H1 (cell line): ENCODE measurements around the gene P2RX2. TPM values are rescaled to one million over a fixed set of nuclear protein-coding genes. Genes with fewer than 3 reads are reported as not detected.

Experiments used
- GABPA ChIP-seq: IDR thresholded peaks from 2 replicates; pipeline ENCODE4 v1.6.1; 2011; ENCODE audit warnings: mild to moderate bottlenecking, low read length, moderate library complexity, borderline replicate concordance; ENCODE audit not compliant: insufficient read depth
- JUN ChIP-seq: IDR thresholded peaks from 2 replicates; pipeline ENCODE4 v1.6.1; 2011; ENCODE audit warnings: low read depth, mild to moderate bottlenecking, improper control_type of control experiment, low read length
- polyA plus RNA-seq, 7 experiments: library from polyadenylated mRNA; depleted of rRNA in 3 of 7; stranded (reverse) in 5 of 7; unstranded in 2 of 7; fragments of >200 nt in 5 of 7; fragments of 200-250 nt in 2 of 7; gene quantifications; 1 replicate in 5 of 7; 2 replicates in 1 of 7; 4 replicates in 1 of 7; pipeline versions ENCODE4 v1.2.1 to v1.2.3, GENCODE V29; 2011 to 2013; ENCODE audit warnings: missing spikeins in 2 of 7, mixed read lengths in 2 of 7
- total RNA-seq: library from RNA; stranded (reverse); fragmentation: NEBNext Ultra II Directional; extraction: Animal tissue kit (Norgen Biotek cat#: 25700); gene quantifications from 2 replicates; pipeline ENCODE4 v1.2.1, GENCODE V29; 2021
- TF ChIP-seq, protein P1 (sequence below): fragments of 300-600 bp; sonication (generic); IDR thresholded peaks from 2 replicates; pipeline ENCODE4 v1.7.1; 2012; ENCODE audit warnings: low read length, moderate library complexity, mild to moderate bottlenecking, inconsistent platforms; ENCODE audit not compliant: insufficient replicate concordance
- TF ChIP-seq, protein P2 (sequence below), 3 experiments: IDR thresholded peaks; 1 replicate in 2 of 3; 2 replicates in 1 of 3; pipeline versions ENCODE4 v1.5.1 to v1.6.1; 2011; ENCODE audit warnings: low read length in 3 of 3, mild to moderate bottlenecking in 3 of 3, inconsistent platforms in 2 of 3, low read depth in 1 of 3, moderate library complexity in 1 of 3; ENCODE audit not compliant: insufficient read depth in 1 of 3; ENCODE audit errors: control extremely low read depth in 1 of 3
- TF ChIP-seq, protein P3 (sequence below): IDR thresholded peaks from 2 replicates; pipeline ENCODE4 v1.6.1; 2012; ENCODE audit warnings: inconsistent platforms

P2RX2 gene
- total and polyA plus RNA-seq, 2 of the 8 experiments (the other 6 are each of a cell fraction or from before 2014, with no cell fraction given), result 0.84 to 2.2 TPM

- TF ChIP-seq, protein P1, sequence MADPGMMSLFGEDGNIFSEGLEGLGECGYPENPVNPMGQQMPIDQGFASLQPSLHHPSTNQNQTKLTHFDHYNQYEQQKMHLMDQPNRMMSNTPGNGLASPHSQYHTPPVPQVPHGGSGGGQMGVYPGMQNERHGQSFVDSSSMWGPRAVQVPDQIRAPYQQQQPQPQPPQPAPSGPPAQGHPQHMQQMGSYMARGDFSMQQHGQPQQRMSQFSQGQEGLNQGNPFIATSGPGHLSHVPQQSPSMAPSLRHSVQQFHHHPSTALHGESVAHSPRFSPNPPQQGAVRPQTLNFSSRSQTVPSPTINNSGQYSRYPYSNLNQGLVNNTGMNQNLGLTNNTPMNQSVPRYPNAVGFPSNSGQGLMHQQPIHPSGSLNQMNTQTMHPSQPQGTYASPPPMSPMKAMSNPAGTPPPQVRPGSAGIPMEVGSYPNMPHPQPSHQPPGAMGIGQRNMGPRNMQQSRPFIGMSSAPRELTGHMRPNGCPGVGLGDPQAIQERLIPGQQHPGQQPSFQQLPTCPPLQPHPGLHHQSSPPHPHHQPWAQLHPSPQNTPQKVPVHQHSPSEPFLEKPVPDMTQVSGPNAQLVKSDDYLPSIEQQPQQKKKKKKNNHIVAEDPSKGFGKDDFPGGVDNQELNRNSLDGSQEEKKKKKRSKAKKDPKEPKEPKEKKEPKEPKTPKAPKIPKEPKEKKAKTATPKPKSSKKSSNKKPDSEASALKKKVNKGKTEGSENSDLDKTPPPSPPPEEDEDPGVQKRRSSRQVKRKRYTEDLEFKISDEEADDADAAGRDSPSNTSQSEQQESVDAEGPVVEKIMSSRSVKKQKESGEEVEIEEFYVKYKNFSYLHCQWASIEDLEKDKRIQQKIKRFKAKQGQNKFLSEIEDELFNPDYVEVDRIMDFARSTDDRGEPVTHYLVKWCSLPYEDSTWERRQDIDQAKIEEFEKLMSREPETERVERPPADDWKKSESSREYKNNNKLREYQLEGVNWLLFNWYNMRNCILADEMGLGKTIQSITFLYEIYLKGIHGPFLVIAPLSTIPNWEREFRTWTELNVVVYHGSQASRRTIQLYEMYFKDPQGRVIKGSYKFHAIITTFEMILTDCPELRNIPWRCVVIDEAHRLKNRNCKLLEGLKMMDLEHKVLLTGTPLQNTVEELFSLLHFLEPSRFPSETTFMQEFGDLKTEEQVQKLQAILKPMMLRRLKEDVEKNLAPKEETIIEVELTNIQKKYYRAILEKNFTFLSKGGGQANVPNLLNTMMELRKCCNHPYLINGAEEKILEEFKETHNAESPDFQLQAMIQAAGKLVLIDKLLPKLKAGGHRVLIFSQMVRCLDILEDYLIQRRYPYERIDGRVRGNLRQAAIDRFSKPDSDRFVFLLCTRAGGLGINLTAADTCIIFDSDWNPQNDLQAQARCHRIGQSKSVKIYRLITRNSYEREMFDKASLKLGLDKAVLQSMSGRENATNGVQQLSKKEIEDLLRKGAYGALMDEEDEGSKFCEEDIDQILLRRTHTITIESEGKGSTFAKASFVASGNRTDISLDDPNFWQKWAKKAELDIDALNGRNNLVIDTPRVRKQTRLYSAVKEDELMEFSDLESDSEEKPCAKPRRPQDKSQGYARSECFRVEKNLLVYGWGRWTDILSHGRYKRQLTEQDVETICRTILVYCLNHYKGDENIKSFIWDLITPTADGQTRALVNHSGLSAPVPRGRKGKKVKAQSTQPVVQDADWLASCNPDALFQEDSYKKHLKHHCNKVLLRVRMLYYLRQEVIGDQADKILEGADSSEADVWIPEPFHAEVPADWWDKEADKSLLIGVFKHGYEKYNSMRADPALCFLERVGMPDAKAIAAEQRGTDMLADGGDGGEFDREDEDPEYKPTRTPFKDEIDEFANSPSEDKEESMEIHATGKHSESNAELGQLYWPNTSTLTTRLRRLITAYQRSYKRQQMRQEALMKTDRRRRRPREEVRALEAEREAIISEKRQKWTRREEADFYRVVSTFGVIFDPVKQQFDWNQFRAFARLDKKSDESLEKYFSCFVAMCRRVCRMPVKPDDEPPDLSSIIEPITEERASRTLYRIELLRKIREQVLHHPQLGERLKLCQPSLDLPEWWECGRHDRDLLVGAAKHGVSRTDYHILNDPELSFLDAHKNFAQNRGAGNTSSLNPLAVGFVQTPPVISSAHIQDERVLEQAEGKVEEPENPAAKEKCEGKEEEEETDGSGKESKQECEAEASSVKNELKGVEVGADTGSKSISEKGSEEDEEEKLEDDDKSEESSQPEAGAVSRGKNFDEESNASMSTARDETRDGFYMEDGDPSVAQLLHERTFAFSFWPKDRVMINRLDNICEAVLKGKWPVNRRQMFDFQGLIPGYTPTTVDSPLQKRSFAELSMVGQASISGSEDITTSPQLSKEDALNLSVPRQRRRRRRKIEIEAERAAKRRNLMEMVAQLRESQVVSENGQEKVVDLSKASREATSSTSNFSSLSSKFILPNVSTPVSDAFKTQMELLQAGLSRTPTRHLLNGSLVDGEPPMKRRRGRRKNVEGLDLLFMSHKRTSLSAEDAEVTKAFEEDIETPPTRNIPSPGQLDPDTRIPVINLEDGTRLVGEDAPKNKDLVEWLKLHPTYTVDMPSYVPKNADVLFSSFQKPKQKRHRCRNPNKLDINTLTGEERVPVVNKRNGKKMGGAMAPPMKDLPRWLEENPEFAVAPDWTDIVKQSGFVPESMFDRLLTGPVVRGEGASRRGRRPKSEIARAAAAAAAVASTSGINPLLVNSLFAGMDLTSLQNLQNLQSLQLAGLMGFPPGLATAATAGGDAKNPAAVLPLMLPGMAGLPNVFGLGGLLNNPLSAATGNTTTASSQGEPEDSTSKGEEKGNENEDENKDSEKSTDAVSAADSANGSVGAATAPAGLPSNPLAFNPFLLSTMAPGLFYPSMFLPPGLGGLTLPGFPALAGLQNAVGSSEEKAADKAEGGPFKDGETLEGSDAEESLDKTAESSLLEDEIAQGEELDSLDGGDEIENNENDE, result peak; percentile 28
- TF ChIP-seq JUN (no peak), GABPA (peak; percentile 70; the same call in 1 of the 2 replicates)
- TF ChIP-seq, protein P2, sequence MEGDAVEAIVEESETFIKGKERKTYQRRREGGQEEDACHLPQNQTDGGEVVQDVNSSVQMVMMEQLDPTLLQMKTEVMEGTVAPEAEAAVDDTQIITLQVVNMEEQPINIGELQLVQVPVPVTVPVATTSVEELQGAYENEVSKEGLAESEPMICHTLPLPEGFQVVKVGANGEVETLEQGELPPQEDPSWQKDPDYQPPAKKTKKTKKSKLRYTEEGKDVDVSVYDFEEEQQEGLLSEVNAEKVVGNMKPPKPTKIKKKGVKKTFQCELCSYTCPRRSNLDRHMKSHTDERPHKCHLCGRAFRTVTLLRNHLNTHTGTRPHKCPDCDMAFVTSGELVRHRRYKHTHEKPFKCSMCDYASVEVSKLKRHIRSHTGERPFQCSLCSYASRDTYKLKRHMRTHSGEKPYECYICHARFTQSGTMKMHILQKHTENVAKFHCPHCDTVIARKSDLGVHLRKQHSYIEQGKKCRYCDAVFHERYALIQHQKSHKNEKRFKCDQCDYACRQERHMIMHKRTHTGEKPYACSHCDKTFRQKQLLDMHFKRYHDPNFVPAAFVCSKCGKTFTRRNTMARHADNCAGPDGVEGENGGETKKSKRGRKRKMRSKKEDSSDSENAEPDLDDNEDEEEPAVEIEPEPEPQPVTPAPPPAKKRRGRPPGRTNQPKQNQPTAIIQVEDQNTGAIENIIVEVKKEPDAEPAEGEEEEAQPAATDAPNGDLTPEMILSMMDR (IDR thresholded peaks at IDR 0.05; ENCODE audit: control extremely low read depth in 1 of 3, insufficient read depth in 1 of 3, low read depth in 1 of 3, low read length in 3 of 3), result peak in 2 of 3 experiments; percentile 81 to 92; a peak in 3 of 4 replicates
- TF ChIP-seq, protein P3, sequence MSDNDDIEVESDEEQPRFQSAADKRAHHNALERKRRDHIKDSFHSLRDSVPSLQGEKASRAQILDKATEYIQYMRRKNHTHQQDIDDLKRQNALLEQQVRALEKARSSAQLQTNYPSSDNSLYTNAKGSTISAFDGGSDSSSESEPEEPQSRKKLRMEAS, result peak; percentile 67
These were observed 18.2 kb upstream of the P2RX2 start (continued) for GRCh38 chr12:132600048-132601032.
